GM21619 (cell line): ENCODE measurements around the gene GLP2R.
"Not testable (repeated sequence)": the region's sequence is repeated elsewhere in the genome, so short reads cannot be mapped to it uniquely, and the experiment has no call there.

Experiments
- ATAC-seq: cut with Tn5 transposase; IDR thresholded peaks from one replicate; pipeline ENCODE4 v1.9.1; 2021; ENCODE audit not compliant: unreplicated experiment

The GLP2R gene

DNA sequence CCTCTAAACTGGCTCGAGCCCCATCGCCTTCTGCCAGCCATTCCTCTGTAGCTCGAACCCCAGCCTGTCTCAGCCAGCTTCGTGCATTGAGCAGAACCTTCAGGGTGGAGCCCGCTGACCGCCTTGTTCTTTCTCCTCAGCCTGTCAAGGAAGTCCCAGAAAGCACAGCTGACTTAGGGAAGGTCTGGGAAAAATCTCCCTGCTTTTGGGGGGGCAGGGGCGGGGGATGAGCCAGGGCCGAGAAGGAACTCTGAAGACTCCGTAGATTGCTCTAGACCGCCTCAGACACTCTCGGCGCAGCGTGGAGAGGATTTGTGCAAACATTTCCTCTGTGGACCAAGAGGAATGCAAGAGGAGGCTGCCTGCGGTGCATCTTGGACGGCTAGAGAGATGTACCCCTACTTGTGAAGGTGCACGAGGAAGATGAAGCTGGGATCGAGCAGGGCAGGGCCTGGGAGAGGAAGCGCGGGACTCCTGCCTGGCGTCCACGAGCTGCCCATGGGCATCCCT lies at the start of gene GLP2R:
GLP2R (plus strand) TSS at position 284 of the 510 bp plus-strand sequence; CDS start at position 424, 140 bp downstream.
- no peak for ATAC-seq

DNA sequence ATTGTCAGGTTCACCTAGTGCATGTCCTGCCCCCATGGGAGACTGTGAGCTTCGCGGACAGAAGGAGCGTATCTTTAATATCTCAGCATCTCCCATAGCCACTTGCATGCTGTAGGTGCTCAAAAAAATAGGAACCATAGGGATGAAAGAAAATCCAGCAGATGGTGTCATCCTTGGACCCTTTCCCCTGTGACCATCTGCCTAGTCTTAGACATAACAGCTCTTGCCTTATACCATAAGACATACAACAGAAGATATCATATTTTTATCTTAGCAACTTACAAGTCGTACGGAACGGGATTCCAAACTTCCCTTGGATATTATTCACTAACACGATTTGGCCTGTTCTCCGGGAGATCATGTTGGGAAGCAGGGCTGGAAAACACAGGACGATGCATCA lies 48.8 kb upstream of the GLP2R start:
- ATAC-seq, result no peak

DNA sequence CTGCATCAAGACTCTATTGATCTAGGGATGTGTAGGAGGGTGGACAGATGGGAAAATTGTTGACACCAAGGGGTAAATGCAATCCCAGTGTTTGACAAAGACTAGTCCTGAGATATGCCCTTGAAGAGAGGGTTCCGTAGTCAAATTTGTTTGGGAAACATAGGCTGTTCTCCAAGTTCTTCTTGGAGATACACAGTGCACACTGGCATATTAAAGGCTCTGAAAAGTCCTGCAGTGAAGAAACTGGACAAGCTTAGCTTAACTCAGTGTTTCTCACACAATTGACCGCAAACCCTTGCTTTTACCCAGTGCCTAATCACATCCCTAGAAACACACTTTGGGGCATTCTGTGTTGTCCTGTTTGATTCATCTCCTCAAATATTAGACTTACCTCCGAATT lies 45.2 kb upstream of the GLP2R start:
- no peak for ATAC-seq

GRCh38 chr17:9783050-9783449 lies 42.7 kb upstream of the GLP2R start:
- no peak for ATAC-seq

GRCh38 chr17:9783465-9783864 lies 42.3 kb upstream of the GLP2R start:
- not testable (repeated sequence) for ATAC-seq

GRCh38 chr17:9784544-9784943 lies 41.2 kb upstream of the GLP2R start:
- no peak for ATAC-seq

DNA sequence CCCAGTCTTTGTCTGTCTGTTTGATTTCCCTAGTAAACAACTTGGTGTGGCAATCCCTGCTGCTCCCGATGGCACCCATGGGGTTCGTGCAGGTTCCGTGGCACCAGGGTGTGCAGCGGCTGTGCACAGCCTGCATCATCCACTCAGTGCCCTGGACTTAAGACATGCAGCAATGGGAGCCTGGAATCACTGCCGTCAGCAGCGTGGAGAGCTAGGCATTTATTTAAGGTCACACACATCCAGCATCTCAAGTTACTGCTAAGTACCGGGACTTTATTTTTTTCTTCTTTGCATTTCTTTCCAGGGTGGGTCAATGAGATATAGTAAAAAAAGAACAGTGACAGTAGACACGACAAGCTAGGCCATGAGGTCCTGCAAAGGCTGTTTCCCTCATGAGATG lies 37.1 kb upstream of the GLP2R start:
- ATAC-seq, result no peak

DNA sequence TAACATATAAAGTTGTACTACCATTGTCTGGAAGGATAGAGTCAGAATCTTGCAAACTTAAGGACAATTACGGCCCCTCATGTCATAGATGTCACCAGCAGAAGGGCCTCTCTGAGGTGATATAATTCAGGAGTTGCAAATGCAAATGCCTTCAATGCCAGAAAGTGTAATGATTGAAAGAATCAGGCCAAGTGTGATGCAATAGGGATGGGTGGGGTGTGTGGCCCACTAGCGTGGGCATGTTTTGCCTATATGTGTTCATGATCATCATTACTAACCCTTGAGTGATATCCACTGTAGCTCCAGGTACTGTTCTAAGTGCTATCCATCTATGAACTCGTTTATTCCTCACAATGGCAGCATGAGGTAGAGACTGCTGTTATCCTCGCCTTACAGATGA lies 35.4 kb upstream of the GLP2R start:
- ATAC-seq, result no peak

DNA sequence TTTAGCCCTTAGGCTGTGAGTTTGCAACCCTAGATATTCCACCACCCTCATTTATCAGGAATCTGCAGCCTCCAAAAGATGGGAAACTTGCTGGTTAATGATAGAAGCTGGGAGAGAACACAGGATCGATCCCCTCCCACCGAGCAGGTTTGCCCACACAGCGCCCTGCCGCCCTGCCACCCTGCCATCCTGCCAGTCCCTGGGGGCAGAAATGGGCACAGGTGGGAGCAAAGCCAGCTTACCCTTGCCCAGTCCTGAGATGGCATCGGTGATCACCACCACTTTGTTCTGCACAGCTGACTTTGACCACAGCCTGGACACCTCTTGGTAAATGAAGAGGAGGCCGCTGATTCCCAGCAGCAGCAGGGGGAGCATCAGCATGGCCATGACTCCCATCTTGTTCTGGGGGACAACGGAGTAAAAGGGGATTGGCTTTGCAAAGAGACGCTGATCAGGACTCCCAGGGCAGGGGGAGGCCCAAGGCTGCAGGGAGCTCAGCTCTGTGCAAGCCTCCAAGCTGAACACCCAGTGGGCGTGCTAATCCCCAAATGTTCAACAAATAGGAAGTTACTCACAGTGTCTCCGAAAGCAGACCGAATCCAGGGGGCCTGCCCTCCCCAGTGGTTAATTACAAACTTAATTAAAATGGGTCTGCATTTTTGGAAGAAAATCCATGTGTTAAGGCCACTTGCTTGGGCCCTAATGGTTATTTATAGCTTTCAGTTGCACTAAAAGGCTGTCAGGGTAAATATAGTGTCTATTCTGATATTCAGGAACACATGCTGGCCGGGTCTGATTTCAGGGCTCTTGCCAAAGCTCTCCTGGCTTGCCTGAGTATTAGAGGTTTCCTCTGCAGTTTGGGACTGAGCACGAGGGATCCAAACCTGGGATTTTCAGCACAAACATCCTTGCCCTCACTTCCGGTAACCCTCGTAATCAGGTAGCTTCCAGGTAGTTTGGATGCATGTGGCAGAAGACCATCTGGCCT lies 34.5 kb upstream of the GLP2R start, which contains the start of gene DHRS7C:
DHRS7C (minus strand) TSS at position 704 of the 988 bp plus-strand sequence; CDS start at position 396, 308 bp downstream.
- no peak for ATAC-seq

DNA sequence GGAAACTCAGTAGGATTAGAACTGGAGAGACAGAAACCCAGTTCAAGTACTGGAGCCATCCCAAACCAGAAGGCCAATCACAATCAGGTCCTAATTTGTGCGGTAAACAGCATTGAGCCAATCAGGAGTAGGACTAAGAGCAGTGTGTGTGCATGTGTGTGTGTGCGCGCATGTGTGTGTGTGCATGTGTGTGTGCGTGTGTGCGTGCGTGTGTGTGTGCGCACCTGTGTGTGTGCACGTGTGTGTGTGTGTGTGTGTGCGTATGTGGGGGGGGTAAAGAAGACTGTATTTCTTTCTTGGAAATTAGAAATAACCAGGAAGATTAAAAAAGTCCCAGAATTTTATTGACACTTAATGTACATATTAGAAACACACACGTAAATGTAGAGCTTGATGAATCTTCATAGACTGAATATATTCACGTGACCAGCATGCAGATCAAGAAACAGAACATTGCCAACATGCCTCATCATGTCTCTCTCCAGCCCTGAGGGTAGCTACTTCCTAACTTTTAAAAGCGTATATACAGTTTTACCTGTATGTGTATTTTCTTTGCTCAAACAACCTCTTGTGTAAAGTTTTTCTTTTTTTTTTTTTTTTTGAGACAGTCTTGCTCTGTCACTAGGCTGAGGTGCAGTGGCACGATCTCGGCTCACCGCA lies 33.4 kb upstream of the GLP2R start:
- ATAC-seq, result no peak

DNA sequence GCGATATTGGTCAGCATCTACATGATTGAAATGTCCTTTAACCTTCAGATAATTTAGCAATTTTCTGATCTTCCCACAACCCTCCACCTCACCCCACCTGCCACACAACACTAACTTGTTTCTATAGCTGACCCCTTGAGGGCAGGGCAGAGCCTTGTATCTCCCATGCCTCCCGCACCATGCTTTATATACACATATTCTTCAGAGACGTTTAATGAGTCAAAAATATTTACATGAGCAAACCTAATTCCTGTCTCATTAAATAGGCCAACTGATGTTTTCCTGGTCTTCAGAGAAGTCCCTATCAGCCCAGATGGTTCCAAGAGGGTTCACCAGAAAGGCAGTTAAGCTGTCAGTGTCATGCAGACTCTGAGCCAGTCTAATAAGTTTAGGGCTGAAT lies 27.7 kb upstream of the GLP2R start:
- no peak for ATAC-seq

DNA sequence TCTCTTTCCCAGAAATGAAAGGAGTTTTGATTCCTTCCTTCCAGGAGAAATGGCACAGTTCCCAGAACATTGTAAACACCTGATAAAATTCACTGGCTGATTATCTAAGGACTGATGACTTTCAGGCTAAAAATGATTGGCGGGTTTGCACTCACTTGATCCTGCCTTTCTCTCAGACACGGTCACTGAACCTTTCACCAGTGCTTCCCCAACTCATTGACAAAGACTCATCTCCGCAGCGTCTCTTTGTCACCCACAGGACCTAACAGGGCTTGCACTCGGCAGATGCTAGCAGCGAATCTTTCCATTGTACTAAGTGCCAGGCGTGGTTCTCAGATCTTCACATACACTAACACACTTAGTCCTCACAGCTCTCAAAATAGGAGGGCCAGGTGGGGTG lies 27.0 kb upstream of the GLP2R start:
- ATAC-seq, result no peak

DNA sequence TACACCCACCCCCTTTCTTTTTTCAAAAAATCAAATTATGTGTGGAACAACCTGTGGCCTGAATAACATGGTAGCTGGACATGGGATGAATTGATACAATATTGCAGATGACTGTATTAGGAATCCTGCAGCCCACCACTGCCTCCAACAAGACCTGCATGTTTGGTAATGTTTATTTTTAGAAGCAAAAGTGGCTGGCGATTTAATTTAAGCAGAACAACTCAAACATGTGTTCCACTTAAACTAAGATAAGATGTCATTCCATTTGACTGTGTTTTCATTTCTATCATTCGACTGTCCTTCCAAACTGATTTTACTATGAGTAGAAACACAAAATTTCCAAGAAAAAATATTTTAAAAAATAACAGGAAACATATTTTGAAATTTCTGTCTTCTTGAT lies 24.2 kb upstream of the GLP2R start:
- no peak for ATAC-seq

DNA sequence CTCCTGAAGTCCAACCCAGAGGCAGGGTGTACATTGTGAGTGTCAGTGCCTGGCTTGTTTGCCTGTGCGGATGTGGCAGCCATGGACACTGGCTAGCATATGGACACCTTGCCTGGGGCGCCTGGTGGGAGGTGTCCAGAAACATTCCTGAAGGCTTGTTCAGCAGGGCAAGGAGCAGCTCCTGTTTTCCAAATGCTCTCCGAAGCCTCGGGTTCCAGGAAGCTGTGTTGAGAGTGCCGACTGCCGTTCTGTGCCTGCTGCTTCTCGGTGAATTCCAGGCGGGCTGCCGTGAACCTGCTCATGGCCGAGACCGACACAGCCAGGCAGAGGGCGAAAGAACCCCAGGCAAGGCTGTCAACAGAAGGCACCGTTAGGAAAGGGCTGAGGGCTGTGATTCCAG lies 23.4 kb upstream of the GLP2R start:
- ATAC-seq, result no peak

DNA sequence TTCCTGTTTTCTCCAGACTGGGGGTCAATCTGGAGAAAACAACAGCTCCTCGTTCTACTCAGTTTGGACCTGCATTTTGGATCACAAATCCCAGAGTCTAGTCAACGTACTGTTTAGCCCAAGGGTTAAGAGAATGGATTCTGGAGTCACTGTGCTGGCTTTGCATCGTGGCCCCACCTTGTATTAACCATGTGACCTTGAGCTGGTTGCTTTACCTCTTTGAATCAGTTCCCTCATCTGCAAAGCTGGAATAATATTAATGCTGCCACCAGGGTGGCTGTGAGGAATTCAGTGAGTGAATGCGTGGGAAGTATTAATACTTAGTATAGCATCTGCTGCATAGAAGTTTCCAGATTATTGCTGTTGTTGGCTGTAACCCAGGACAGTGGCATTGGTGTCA lies 23.0 kb upstream of the GLP2R start:
- no peak for ATAC-seq

DNA sequence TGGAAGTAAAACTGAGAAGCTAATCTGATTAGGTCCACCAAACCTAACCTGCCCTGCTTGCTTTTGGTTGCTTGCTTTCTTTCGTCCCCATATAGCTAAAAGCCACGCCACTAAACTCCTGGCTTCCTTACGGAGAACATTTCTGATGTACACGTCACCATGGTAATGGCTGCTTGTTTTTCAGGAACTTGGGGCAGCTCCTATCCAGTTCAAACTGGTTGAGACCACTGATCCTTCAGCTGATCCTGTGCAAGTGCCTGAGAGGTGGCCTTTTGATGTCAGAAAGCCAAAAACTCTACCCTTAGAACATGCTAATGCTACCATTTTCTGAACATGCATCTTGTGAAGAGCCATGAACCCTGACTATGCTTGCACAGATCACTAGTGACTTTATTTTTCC lies 20.0 kb upstream of the GLP2R start:
- ATAC-seq, result no peak

GRCh38 chr17:9806699-9807098 lies 19.0 kb upstream of the GLP2R start:
- ATAC-seq, result no peak

- ATAC-seq, result no peak
Measured at GRCh38 chr17:9809409-9809808, 16.3 kb upstream of the GLP2R start.

DNA sequence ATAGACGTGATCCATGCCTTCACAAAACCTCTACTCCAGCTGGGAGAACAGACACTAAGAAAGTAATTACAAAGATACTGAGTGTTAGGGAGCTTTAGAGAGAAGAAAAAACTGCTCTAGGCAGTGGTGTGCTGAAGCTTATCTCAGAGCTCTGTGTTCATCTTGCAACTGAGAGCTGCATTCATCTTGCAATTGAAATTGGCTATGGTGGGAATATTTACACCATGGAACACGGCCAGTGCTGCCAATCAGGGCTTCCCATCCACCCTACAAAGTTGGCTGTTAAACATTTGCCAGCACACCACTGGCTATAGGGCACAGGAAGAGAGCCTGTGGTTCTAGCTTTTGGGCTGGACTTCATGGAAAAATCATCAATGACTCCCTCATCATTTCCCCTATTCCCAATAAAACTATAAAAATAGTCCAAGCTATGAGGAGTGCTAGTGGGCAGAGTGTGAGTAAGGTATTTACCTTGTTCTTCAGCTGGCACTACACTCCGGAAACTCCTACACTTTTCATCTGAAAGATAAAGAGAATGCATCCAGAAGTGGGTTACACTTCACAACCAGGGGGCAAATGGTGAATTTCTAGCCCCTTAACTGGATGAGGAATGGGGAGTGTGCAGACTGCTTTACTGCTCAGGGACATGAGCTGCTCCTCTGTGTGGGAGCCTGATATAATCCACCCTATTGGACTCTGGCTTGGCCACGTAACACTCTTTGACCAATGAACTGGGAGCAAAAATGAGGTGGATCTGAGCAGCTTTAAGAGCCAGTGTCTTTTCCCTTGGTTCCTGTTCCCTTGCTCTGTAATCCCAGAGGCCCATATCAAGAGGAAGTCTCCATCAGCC lies 15.4 kb upstream of the GLP2R start:
- no peak for ATAC-seq

- no peak for ATAC-seq
Measured at GRCh38 chr17:9811086-9811485, 14.6 kb upstream of the GLP2R start.

- ATAC-seq, result no peak
Measured at GRCh38 chr17:9811537-9811936, 14.2 kb upstream of the GLP2R start.
